SH-SY5Y (cell line): ENCODE measurements around the gene KCNK2.

Experiments
- GATA2 ChIP-seq: IDR thresholded peaks from 2 replicates; pipeline ENCODE4 v1.6.1; 2011; ENCODE audit warnings: mild to moderate bottlenecking, low read depth, low read length
- GATA3 ChIP-seq: IDR thresholded peaks from 2 replicates; pipeline ENCODE4 v1.6.1; 2011; ENCODE audit warnings: low read depth, mild to moderate bottlenecking, low read length, moderate library complexity

DNA sequence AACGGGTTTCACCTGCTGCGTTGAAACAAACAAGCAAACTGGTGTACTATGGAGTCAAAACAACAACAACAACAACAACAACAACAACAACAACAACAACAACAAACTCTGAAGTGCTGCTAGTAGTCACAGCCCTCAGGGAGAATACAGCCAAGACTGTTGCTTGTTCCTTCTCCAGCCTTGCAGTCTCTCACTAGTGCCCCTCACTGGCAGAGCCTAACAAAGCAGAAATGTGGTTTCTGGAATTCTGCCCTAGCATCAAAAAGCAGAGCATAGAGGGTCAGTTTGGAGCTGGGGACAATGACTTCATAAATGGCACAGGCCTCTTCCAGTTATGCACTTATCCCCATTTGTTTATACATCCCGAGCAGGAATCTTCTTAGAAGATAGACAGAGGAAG lies 187.4 kb downstream of the KCNK2 start:
- TF ChIP-seq GATA2 (no peak), GATA3 (no peak)
